Prostate gland (tissue), 2 donors: ENCODE data around the gene KCNJ15. TPM values are rescaled to one million over a fixed set of nuclear protein-coding genes. Genes with fewer than 3 reads are reported as not detected.

Source experiments
- DNase-seq: peaks from one replicate; pipeline ENCODE4 v3.0.0-alpha.2; 2019; ENCODE audit warnings: low spot score
- H3K27ac ChIP-seq, 2 donors: fragments of 200-600 bp; sonication (generic); 2 replicates each; pipeline ENCODE4 v1.5.1; 2017 to 2019
- H3K27me3 ChIP-seq: fragments of 200-600 bp; sonication (generic); replicated peaks from 2 replicates; pipeline ENCODE4 v1.5.1; 2019; ENCODE audit not compliant: insufficient read depth
- H3K36me3 ChIP-seq, 2 donors: fragments of 200-600 bp; sonication (generic); 1 replicate in 1 of 2; 2 replicates in 1 of 2; pipeline versions ENCODE4 v1.5.1 to v1.8.1; 2017 to 2019
- H3K4me1 ChIP-seq: fragments of 200-600 bp; sonication (generic); replicated peaks from 2 replicates; pipeline ENCODE4 v1.5.1; 2019
- H3K4me3 ChIP-seq, 2 donors: fragments of 200-600 bp; sonication (generic); 2 replicates each; pipeline ENCODE4 v1.5.1; 2017 to 2019
- H3K9me3 ChIP-seq: fragments of 200-600 bp; sonication (generic); 2 replicates; pipeline ENCODE4 v1.5.1; 2017
- POLR2A ChIP-seq: fragments of 450-650 bp; IDR thresholded peaks from one replicate; pipeline ENCODE4 v1.6.1; 2016; ENCODE audit warnings: antibody characterized with exemption, mild to moderate bottlenecking
- POLR2AphosphoS5 ChIP-seq: sonication (generic); formaldehyde crosslinking; IDR thresholded peaks from one replicate; pipeline ENCODE4 v1.6.1; 2017; ENCODE audit warnings: antibody characterized with exemption
- WGBS: methylation state at CpG from one replicate; pipeline ENCODE4 v1.1.5; 2018; 5-methylcytosine and 5-hydroxymethylcytosine counted together
- intact Hi-C: fragments of 100-400 bp; cut with DNase I; formaldehyde crosslinking; loops from one replicate; pipeline ENCODE4 v1.14.2; 2022
- total RNA-seq, 2 donors: library from RNA; depleted of rRNA; stranded (reverse); fragments of >200 nt; gene quantifications; one replicate each; pipeline ENCODE4 v1.1.0, GENCODE V29; 2016
- TF ChIP-seq, protein P1 (sequence below), 4 experiments: fragments of 200-600 bp in 2 of 4; fragments of 450-650 bp in 2 of 4; sonication (generic) in 2 of 4; IDR thresholded peaks; 1 replicate in 3 of 4; 2 replicates in 1 of 4; pipeline ENCODE4 v1.5.1; 2016 to 2019; ENCODE audit warnings: antibody characterized with exemption in 4 of 4, mild to moderate bottlenecking in 2 of 4, moderate library complexity in 2 of 4

KCNJ15 gene
- total RNA-seq, 2 donors from 2014 or later, result 4.5 to 5.6 TPM

DNA sequence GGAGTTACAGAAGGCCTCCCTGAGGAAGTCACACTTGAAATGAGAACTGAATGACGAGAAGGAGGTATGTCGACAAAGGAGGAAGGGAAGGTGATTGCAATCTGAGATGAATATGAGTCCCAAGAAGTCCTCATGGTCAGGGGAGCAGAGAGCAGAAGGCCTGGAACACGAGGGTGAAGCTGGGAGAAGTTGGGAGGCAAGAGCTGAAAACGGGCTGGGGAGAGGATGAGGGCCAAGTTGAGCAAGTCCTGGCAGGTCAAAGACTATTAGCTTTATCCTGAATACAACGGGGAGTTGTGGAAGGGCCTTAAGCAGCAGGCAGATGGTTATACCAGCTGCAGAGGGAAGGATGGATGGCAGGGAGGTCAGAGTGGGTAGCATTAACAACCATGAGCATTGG lies 89.5 kb downstream of the KCNJ15 start:
- intact Hi-C loops, result no loop called here
- Histone ChIP-seq H3K36me3 (no peaks in the 10 kb centered on the region), H3K9me3 (no peaks in the 10 kb centered on the region), H3K4me1 (no peaks in the 10 kb centered on the region), H3K27me3 (no peaks in the 10 kb centered on the region), H3K4me3 (no peak overlapping the region), H3K27ac (no peak overlapping the region)
- no peak for DNase-seq
- TF ChIP-seq POLR2A (no peak), POLR2AphosphoS5 (no peak)
- WGBS, result 40% methylated on average over 5 of the region's 5 CpGs

DNA sequence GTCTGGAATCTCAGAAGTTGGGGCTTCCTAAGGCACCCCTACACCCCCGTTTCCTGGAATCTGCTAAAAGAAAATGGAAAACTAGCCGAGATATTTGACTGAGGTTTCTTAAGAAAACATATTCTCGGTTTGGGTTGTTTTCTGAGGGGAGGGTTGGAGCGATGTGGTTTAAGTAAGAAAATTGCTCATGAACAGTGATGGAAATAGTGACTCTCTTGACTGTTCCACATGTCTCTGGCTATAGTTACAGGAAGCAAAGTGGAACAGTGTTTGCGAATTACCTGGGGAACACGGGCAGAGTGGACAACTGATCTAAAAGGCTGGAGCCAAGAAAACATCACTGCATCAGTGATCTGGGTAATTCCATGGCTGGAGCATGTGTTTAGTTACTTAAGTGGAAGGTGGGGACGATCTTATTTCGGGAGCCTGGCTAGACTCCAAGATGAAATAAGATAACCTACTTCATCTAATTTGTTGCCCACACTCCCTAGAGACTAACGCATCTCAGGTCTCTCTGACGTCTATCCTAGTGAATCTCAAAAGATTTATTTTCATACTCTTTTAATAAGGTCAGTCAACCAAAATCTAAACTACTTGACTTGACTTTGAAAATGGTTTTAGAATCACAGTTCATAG lies 92.4 kb downstream of the KCNJ15 start:
- no peak overlapping the region for H3K27ac ChIP-seq
- no peaks in the 10 kb centered on the region for H3K9me3 ChIP-seq
- no peak for DNase-seq
- H3K36me3 ChIP-seq, result no peaks in the 10 kb centered on the region
- no peak for TF ChIP-seq POLR2A
- TF ChIP-seq, protein P1, sequence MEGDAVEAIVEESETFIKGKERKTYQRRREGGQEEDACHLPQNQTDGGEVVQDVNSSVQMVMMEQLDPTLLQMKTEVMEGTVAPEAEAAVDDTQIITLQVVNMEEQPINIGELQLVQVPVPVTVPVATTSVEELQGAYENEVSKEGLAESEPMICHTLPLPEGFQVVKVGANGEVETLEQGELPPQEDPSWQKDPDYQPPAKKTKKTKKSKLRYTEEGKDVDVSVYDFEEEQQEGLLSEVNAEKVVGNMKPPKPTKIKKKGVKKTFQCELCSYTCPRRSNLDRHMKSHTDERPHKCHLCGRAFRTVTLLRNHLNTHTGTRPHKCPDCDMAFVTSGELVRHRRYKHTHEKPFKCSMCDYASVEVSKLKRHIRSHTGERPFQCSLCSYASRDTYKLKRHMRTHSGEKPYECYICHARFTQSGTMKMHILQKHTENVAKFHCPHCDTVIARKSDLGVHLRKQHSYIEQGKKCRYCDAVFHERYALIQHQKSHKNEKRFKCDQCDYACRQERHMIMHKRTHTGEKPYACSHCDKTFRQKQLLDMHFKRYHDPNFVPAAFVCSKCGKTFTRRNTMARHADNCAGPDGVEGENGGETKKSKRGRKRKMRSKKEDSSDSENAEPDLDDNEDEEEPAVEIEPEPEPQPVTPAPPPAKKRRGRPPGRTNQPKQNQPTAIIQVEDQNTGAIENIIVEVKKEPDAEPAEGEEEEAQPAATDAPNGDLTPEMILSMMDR (IDR thresholded peaks at IDR 0.05), result no peak
- intact Hi-C loops, result no loop called here
- no peaks in the 10 kb centered on the region for H3K4me1 ChIP-seq
- H3K27me3 ChIP-seq, result no peaks in the 10 kb centered on the region
- no peak overlapping the region for H3K4me3 ChIP-seq
- 66% methylated on average over 10 of the region's 10 CpGs for WGBS

DNA sequence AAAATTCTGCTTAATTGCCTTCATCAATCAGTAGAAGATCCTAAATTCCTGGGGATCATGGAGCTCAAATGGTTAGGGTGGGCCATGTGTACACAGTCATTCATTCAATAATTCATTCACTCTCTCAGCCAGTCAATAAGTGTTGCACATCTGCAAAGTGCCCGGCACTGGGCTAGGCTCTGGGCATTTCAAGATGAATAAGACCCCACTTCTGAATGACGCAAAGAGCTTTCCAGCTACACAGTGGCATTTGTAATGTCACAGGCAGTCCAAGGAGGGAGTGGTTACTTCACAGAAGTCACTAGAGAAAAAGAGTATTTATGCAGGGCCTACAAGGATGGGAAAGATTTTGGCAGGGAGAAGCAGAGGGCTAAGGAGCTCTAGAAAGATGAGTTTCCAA lies 93.2 kb downstream of the KCNJ15 start:
- TF ChIP-seq, protein P1 (IDR thresholded peaks at IDR 0.05), result no peak
- no peaks in the 10 kb centered on the region for H3K4me1 ChIP-seq
- 97% methylated on average over 2 of the region's 2 CpGs for WGBS
- no peak for DNase-seq
- intact Hi-C loops, result loop anchor here (5.0 kb wide), 1 partner anchor 638 kb away; no protein-coding TSS in a partner anchor
- no peak overlapping the region for H3K4me3 ChIP-seq
- no peaks in the 10 kb centered on the region for H3K27me3 ChIP-seq
- H3K27ac ChIP-seq, result no peak overlapping the region
- H3K9me3 ChIP-seq, result no peaks in the 10 kb centered on the region
- H3K36me3 ChIP-seq, result no peaks in the 10 kb centered on the region

DNA sequence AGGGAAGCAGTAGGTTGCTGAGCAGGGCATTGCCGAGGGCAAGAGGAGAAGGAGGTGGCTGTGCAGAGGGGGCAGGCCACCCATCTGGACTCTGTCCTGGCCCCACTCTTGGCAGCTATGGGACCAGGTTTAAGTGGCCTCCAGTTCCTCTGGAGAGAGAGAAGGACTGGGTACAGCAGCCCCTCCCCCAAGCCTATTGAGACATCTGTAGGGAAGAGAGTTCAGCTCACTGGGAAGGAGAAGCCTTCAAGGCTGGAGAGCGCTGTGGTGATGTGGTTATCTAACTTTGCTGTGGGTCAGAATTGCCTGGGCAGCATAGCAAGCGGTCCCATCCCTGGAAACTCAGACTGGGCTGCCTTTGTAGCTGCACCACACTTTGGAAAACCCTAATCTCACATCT lies 93.9 kb downstream of the KCNJ15 start:
- H3K27me3 ChIP-seq, result no peaks in the 10 kb centered on the region
- no peaks in the 10 kb centered on the region for H3K4me1 ChIP-seq
- 89% methylated on average over 3 of the region's 3 CpGs for WGBS
- intact Hi-C loops, result loop anchor here (5.0 kb wide), 1 partner anchor 638 kb away; no protein-coding TSS in a partner anchor
- H3K36me3 ChIP-seq, result no peaks in the 10 kb centered on the region
- no peak for DNase-seq
- H3K4me3 ChIP-seq, result no peak overlapping the region
- TF ChIP-seq, protein P1 (IDR thresholded peaks at IDR 0.05), result no peak
- no peak for TF ChIP-seq POLR2AphosphoS5
- no peak overlapping the region for H3K27ac ChIP-seq
- no peaks in the 10 kb centered on the region for H3K9me3 ChIP-seq

DNA sequence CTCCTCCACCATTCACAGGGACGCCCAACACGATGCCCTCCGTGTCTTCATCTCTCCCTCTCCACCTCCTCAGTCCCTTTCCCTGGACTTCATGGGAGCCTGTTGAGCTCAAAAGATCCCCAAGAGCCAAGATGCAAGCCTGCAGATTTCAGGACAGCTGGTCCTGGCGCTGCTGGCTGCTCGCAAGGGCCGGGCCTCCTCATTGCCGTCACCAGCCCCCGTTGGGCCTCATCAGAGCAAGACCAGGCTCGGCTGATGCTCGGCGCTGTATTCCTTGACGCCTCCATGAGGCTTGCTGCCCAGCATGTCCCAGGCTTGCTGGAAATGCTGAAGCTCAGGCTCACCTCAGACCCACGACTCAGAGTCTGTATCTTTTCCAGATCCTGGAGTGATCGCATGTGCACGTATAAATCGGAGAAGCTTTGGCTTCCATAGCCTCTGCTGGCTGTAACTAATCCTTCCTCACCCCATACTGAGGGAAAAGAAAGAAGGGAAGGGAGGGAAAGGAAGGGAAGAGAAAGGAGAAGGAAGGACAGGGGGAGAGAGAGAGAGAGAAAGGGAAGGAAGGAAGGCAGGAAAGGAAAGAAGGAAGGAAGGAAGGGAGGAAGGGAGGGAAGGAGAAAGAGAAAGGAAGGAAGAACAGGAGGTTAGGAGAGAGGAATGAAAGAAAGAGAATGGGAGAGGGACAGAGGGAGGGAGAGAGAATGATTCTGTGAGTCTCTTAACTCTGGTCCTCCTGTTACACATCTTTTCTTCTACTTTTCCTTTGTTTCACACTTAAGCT lies 94.6 kb downstream of the KCNJ15 start:
- DNase-seq, result no peak
- WGBS, result 84% methylated on average over 16 of the region's 16 CpGs
- no peak for TF ChIP-seq POLR2A
- no peak for TF ChIP-seq POLR2AphosphoS5
- TF ChIP-seq, protein P1 (IDR thresholded peaks at IDR 0.05), result no peak

More for the DNA sequence above, 94.6 kb downstream of the KCNJ15 start:
- Histone ChIP-seq H3K36me3 (no peaks in the 10 kb centered on the region), H3K4me3 (no peak overlapping the region), H3K4me1 (no peaks in the 10 kb centered on the region), H3K27me3 (no peaks in the 10 kb centered on the region), H3K27ac (no peak overlapping the region), H3K9me3 (no peaks in the 10 kb centered on the region)
- intact Hi-C loops, result loop anchor here (5.0 kb wide), 1 partner anchor 639 kb away; no protein-coding TSS in a partner anchor
